ENCODE results near the gene PLEK. TPM values are rescaled to one million over a fixed set of nuclear protein-coding genes. Genes with fewer than 3 reads are reported as not detected.

The PLEK gene
- total RNA-seq, 1 donor from 2014 or later, result not detected

- no peaks in the 10 kb centered on the region for H3K79me2 ChIP-seq (ENCODE audit: insufficient read depth, low read length)
- peaks cover 5% of the 10 kb centered on the region for H3K4me1 ChIP-seq (ENCODE audit: insufficient read depth, low read length)
- no peak overlapping the region for H3K4me2 ChIP-seq (ENCODE audit: low read length)
- Mint-ChIP-seq H3K4me3 (ENCODE audit: unreplicated experiment) (no peak overlapping the region), H3K36me3 (ENCODE audit: low read depth, unreplicated experiment) (no peaks in the 10 kb centered on the region), H3K4me1 (ENCODE audit: low read depth, unreplicated experiment) (peaks cover 6% of the 10 kb centered on the region), H3K9me3 (ENCODE audit: unreplicated experiment) (no peaks in the 10 kb centered on the region), H3K27me3 (ENCODE audit: low read depth, unreplicated experiment) (peaks cover 25% of the 10 kb centered on the region), H3K27ac (ENCODE audit: unreplicated experiment) (no peak overlapping the region)
- H3K9me3 ChIP-seq (ENCODE audit: insufficient read depth, low read depth, low read length), result no peaks in the 10 kb centered on the region
- no peak overlapping the region for H3K27ac ChIP-seq (ENCODE audit: low read depth, low read length)
- no peaks in the 10 kb centered on the region for H4K20me1 ChIP-seq (ENCODE audit: insufficient read depth, low read length)
- H3K27me3 ChIP-seq (ENCODE audit: insufficient read depth, low read length), result no peaks in the 10 kb centered on the region
- no peak overlapping the region for H3K4me3 ChIP-seq (ENCODE audit: insufficient read depth, low read depth, low read length)
- no peaks in the 10 kb centered on the region for H3K36me3 ChIP-seq (ENCODE audit: insufficient read depth, low read length)
- no peak for DNase-seq (ENCODE audit: low read depth)
- H3K9ac ChIP-seq (ENCODE audit: low read length), result no peak overlapping the region
- no peak overlapping the region for H2AFZ ChIP-seq (ENCODE audit: low read depth, low read length)
- no peak for FAIRE-seq
- no peak for TF ChIP-seq EZH2 (IDR thresholded peaks at IDR 0.05; ENCODE audit: insufficient read depth, low read length)
- no peak for TF ChIP-seq CTCF (IDR thresholded peaks at IDR 0.05; ENCODE audit: insufficient read depth, low read depth, low read length)
These were observed 40.0 kb upstream of the PLEK start for GRCh38 chr2:68325056-68325455.

GRCh38 chr2:68328901-68329300 is 36.2 kb upstream of the PLEK start:
- H3K4me3 ChIP-seq (ENCODE audit: insufficient read depth, low read depth, low read length), result no peak overlapping the region
- H3K4me1 Mint-ChIP-seq (ENCODE audit: low read depth, unreplicated experiment), result peaks cover 16% of the 10 kb centered on the region
- no peaks in the 10 kb centered on the region for H3K4me1 ChIP-seq (ENCODE audit: insufficient read depth, low read length)
- H3K9me3 ChIP-seq (ENCODE audit: insufficient read depth, low read depth, low read length), result no peaks in the 10 kb centered on the region
- no peak overlapping the region for H2AFZ ChIP-seq (ENCODE audit: low read depth, low read length)
- no peaks in the 10 kb centered on the region for H4K20me1 ChIP-seq (ENCODE audit: insufficient read depth, low read length)
- TF ChIP-seq CTCF (IDR thresholded peaks at IDR 0.05; ENCODE audit: insufficient read depth, low read depth, low read length) (no peak), EZH2 (IDR thresholded peaks at IDR 0.05; ENCODE audit: insufficient read depth, low read length) (no peak)
- no peak overlapping the region for H3K27ac ChIP-seq (ENCODE audit: low read depth, low read length)
- no peak overlapping the region for H3K9ac ChIP-seq (ENCODE audit: low read length)
- no peaks in the 10 kb centered on the region for H3K79me2 ChIP-seq (ENCODE audit: insufficient read depth, low read length)
- no peaks in the 10 kb centered on the region for H3K9me3 Mint-ChIP-seq (ENCODE audit: unreplicated experiment)
- H3K27me3 ChIP-seq (ENCODE audit: insufficient read depth, low read length), result no peaks in the 10 kb centered on the region
- no peak overlapping the region for H3K27ac Mint-ChIP-seq (ENCODE audit: unreplicated experiment)
- no peak overlapping the region for H3K4me3 Mint-ChIP-seq (ENCODE audit: unreplicated experiment)
- no peaks in the 10 kb centered on the region for H3K36me3 ChIP-seq (ENCODE audit: insufficient read depth, low read length)
- DNase-seq (ENCODE audit: low read depth), result no peak
- peaks cover 9% of the 10 kb centered on the region for H3K27me3 Mint-ChIP-seq (ENCODE audit: low read depth, unreplicated experiment)
- H3K36me3 Mint-ChIP-seq (ENCODE audit: low read depth, unreplicated experiment), result no peaks in the 10 kb centered on the region
- no peak overlapping the region for H3K4me2 ChIP-seq (ENCODE audit: low read length)
- no peak for FAIRE-seq

- H3K4me3 Mint-ChIP-seq (ENCODE audit: unreplicated experiment), result no peak overlapping the region
- Histone ChIP-seq H3K4me3 (ENCODE audit: insufficient read depth, low read depth, low read length) (no peak overlapping the region), H3K79me2 (ENCODE audit: insufficient read depth, low read length) (no peaks in the 10 kb centered on the region), H3K36me3 (ENCODE audit: insufficient read depth, low read length) (no peaks in the 10 kb centered on the region), H3K4me1 (ENCODE audit: insufficient read depth, low read length) (no peaks in the 10 kb centered on the region), H2AFZ (ENCODE audit: low read depth, low read length) (no peak overlapping the region), H4K20me1 (ENCODE audit: insufficient read depth, low read length) (no peaks in the 10 kb centered on the region), H3K27me3 (ENCODE audit: insufficient read depth, low read length) (no peaks in the 10 kb centered on the region), H3K27ac (ENCODE audit: low read depth, low read length) (no peak overlapping the region), H3K9me3 (ENCODE audit: insufficient read depth, low read depth, low read length) (no peaks in the 10 kb centered on the region), H3K4me2 (ENCODE audit: low read length) (peak overlapping the region; percentile 19), H3K9ac (ENCODE audit: low read length) (no peak overlapping the region)
- H3K36me3 Mint-ChIP-seq (ENCODE audit: low read depth, unreplicated experiment), result no peaks in the 10 kb centered on the region
- H3K4me1 Mint-ChIP-seq (ENCODE audit: low read depth, unreplicated experiment), result peaks cover 16% of the 10 kb centered on the region
- TF ChIP-seq CTCF (IDR thresholded peaks at IDR 0.05; ENCODE audit: insufficient read depth, low read depth, low read length), result no peak
- no peak for TF ChIP-seq EZH2 (IDR thresholded peaks at IDR 0.05; ENCODE audit: insufficient read depth, low read length)
- DNase-seq (ENCODE audit: low read depth) (peak; percentile 23), FAIRE-seq (no peak)
- H3K27me3 Mint-ChIP-seq (ENCODE audit: low read depth, unreplicated experiment), result no peaks in the 10 kb centered on the region
- no peak overlapping the region for H3K27ac Mint-ChIP-seq (ENCODE audit: unreplicated experiment)
- H3K9me3 Mint-ChIP-seq (ENCODE audit: unreplicated experiment), result no peaks in the 10 kb centered on the region
These were observed 34.4 kb upstream of the PLEK start for GRCh38 chr2:68330691-68331090.
